HCT116 (cell line): Measurements from ENCODE around the gene CNTNAP2.

ENCODE experiments used
- FOSL1 ChIP-seq: IDR thresholded peaks from 2 replicates; pipeline ENCODE4 v1.6.1; 2012; ENCODE audit warnings: low read depth
- MAX ChIP-seq: IDR thresholded peaks from 2 replicates; pipeline ENCODE4 v1.6.1; 2012
- POLR2A ChIP-seq: IDR thresholded peaks from 2 replicates; pipeline ENCODE4 v1.7.0; 2011; ENCODE audit warnings: borderline replicate concordance; ENCODE audit not compliant: insufficient read depth, insufficient read length; ENCODE audit errors: extremely low read depth
- POLR2AphosphoS5 ChIP-seq: IDR thresholded peaks from 2 replicates; pipeline ENCODE4 v1.6.1; 2011; ENCODE audit warnings: mild to moderate bottlenecking, low read depth, low read length, moderate library complexity
- RAD21 ChIP-seq: IDR thresholded peaks from 2 replicates; pipeline ENCODE4 v1.6.1; 2012; ENCODE audit warnings: low read depth, mild to moderate bottlenecking
- REST ChIP-seq: IDR thresholded peaks from 2 replicates; pipeline ENCODE4 v1.6.1; 2012; ENCODE audit warnings: low read depth
- TCF7L2 ChIP-seq: IDR thresholded peaks from 2 replicates; pipeline ENCODE4 v1.7.0; 2011; ENCODE audit warnings: borderline replicate concordance, inconsistent platforms; ENCODE audit not compliant: insufficient read depth, insufficient read length; ENCODE audit errors: extremely low read depth
- TF ChIP-seq, protein P1 (sequence below), 3 experiments: fragments of 200-600 bp in 1 of 3; sonication (generic) in 1 of 3; IDR thresholded peaks in 2 of 3; conservative IDR thresholded peaks in 1 of 3; 2 replicates each; pipeline ENCODE4 v1.5.1; 2012 to 2017; ENCODE audit warnings: low read depth in 2 of 3, low read length in 2 of 3, antibody characterized with exemption in 1 of 3, borderline replicate concordance in 1 of 3, control low read depth in 1 of 3, mild to moderate bottlenecking in 1 of 3, mixed read lengths in 1 of 3, mixed run types in 1 of 3, moderate library complexity in 1 of 3; ENCODE audit not compliant: insufficient read depth in 1 of 3

- TF ChIP-seq RAD21: no peak
- TF ChIP-seq, protein P1, sequence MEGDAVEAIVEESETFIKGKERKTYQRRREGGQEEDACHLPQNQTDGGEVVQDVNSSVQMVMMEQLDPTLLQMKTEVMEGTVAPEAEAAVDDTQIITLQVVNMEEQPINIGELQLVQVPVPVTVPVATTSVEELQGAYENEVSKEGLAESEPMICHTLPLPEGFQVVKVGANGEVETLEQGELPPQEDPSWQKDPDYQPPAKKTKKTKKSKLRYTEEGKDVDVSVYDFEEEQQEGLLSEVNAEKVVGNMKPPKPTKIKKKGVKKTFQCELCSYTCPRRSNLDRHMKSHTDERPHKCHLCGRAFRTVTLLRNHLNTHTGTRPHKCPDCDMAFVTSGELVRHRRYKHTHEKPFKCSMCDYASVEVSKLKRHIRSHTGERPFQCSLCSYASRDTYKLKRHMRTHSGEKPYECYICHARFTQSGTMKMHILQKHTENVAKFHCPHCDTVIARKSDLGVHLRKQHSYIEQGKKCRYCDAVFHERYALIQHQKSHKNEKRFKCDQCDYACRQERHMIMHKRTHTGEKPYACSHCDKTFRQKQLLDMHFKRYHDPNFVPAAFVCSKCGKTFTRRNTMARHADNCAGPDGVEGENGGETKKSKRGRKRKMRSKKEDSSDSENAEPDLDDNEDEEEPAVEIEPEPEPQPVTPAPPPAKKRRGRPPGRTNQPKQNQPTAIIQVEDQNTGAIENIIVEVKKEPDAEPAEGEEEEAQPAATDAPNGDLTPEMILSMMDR (IDR thresholded peaks at IDR 0.05 in 2 of 3, conservative IDR thresholded peaks at IDR 0.05 in 1 of 3; ENCODE audit: borderline replicate concordance in 1 of 3, insufficient read depth in 1 of 3, low read depth in 2 of 3, low read length in 2 of 3): no peak
- no peak for TF ChIP-seq MAX
- TF ChIP-seq TCF7L2: no peak
- TF ChIP-seq FOSL1: no peak
- no peak for TF ChIP-seq POLR2AphosphoS5
- no peak for TF ChIP-seq POLR2A
- no peak for TF ChIP-seq REST
Measured at GRCh38 chr7:147639037-147639436, 1522.4 kb downstream of the CNTNAP2 start.
